Medulla oblongata (tissue), 1 donor: Measurements from ENCODE around the gene ANKH.

Source experiments
- DNase-seq: peaks from one replicate; pipeline ENCODE4 v3.0.0-alpha.2; 2015; ENCODE audit errors: extremely low spot score

Gene ANKH

GRCh38 chr5:14790911-14791310 lies 80.7 kb downstream of the ANKH start:
- no peak for DNase-seq

DNA sequence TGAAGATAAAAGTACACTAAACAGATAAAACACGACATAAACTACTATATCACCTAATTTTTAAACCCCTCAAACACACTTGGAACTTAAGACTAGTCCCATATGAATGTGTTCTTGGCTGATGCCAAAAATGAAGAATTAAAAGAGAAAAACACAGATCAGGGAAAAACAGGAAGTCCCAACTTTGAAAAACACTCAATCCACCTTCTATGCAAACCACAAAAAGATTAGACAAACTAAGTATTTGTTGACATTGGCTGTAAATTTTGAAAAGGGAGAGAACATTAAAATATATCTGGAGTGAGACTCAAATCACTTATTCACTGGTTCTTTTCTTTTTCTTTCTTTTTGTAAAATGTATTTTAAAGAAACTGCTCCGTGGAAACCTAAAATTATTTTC lies 81.4 kb downstream of the ANKH start:
- no peak for DNase-seq

GRCh38 chr5:14787801-14788579 lies 83.6 kb downstream of the ANKH start:
- DNase-seq = no peak

DNA sequence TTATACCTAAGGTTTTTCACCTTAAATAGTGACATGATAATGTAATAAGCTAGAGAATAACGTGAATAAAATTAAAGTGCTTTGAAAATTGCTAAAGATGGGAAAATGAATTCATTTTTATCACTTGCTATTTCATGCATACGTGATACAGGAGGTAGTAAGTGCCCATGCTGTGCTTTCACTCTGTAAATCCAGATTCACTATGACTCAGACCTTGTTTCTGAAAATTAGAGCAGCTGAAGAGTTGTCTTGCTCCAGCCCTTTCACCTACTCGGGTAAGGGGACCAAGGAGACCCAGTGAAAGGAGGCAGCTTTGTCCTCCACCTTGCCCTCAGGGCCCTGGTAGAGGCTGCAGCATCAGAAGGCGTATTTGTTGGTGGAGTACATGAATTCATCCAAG lies 87.9 kb downstream of the ANKH start:
- DNase-seq = no peak

- DNase-seq = no peak
Measured at GRCh38 chr5:14782591-14782990, 89.0 kb downstream of the ANKH start.

DNA sequence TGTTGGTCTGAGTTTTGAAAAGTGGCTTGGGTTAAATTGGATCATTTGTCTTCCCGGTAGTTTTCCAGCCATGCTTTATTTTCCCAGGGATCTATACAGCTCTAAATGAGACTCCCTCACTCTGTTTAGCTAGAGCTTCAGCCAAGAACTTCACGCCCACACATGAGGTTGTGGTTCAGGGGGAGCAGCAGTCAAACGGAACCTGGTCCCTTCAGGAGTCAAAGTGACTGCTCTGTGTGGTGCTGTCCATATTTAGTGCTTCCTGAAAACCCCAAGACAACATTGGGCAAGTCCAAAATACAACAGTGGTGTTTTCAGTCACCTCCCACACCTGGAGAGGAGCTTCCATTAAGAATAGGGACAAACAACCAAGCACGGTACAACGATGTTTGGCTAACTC lies 90.5 kb downstream of the ANKH start:
- DNase-seq = no peak

DNA sequence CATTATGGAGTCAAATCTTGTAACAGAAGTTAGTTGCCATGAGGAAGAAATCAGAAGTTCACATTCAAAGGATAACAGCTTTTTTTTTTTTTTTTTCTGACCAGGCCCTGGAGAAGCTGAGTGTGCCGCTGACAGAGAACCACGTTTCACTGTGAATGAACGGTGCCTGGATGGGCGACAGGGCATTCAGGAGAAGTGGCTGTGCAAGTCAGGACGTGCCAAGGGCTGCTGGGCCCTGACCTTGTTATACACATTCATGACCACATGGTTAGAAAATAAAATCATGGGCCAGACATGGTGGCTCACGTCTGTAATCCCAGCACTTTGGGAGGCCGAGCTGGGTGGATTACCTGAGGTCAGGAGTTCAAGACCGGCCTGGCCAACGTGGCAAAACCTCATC lies 91.6 kb downstream of the ANKH start:
- no peak for DNase-seq

GRCh38 chr5:14778792-14779070 lies 92.8 kb downstream of the ANKH start:
- DNase-seq = no peak

DNA sequence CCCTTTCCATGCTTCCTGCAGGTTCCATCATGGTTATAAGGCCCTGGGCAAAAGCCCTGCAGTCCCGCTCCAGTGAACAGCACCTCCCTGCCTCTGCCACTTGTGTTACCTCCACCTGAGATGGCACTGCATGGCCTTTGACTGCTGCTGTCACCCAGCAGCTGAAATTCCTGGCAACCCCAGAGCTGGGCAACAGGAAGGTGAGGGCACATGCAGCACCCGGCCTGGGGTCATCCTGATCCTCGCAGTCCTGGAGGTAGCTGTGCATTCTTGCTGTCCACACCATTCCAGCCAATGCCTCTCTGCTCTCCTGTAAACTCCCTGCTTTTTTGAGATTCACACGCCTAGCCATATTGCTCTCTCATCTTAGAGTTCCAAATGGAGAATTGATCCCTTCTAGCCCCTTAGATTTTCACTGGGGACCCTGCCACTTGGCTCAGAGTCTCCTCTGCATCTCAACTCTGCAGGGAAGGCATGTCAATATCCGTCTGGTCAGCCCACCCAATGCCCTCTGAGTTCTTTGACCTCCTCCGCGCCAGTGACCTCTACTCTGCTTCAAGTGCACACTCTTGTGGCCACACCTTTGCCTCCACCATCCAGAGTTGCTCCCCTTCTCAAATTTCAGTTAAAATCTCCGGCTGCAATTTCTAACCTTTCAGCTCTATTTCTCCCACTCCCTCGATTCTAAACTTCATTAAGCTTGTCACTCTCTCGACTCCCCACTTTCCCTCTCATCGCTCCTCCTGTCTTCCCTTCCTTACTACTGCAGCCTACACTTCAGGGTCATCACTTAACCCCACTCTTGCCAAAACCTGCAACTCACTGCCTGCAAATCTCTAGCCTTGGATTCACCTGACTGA lies 93.4 kb downstream of the ANKH start:
- no peak for DNase-seq

- no peak for DNase-seq
Measured at GRCh38 chr5:14777187-14777586, 94.4 kb downstream of the ANKH start.

- no peak for DNase-seq
Measured at GRCh38 chr5:14776602-14777001, 95.0 kb downstream of the ANKH start.

DNA sequence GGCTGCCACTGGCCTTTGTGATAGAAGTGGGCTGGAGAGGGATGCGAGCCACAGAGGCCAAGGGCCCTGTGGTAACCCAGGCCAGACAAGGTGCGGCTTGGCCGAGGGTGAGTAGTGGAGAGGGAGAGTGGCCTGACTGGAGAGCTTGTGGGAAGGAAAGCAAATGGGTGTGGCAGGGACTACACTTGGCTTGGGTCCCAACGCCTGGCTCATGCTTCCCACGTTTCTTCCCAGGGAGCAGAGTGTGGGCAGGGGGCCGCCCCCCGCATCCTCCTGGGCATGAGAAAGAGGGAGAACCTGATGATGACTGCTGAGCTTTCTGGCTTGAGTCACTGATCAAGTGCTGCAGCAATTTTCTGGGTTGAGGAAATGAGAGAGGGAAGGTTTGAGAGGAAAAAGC lies 95.7 kb downstream of the ANKH start:
- no peak for DNase-seq

GRCh38 chr5:14773588-14773987 lies 98.0 kb downstream of the ANKH start:
- no peak for DNase-seq

DNA sequence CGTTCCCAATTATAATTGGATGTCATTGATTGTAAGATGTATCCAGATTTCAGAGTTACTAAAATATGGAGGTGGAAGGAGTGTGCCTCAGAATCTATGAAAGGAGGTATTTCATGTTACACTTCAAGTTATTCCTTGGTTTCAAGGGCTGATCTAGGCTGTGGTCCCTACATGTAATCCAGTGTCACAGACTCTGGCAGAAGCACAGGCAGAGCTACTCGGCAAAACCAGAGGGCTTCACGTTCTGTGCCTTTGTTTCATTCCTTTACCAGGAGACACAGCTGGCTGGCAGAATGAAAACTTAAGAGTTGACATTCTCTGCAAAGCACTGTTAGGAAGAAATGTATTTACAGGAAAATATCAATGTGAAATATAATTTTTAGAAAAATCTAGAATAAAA lies 99.6 kb downstream of the ANKH start:
- no peak for DNase-seq

DNA sequence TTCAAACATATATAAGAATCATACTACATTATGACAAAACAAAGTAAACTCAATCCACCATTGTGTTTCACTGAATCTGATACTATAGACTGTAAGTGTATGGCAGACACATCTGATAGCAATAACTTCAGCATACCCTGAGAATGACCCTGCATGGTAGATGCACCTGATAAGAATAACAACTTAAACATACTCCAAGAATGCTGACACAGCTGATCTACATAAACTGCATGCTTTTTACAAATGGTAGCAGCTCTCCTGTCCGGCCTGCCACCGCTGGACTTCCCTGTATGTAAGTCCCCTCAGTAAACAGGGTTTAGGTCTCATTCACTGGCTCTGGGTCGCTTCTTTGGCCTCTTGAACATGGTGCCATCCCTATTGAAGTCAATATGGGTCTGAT lies 100.4 kb downstream of the ANKH start:
- DNase-seq = no peak

DNA sequence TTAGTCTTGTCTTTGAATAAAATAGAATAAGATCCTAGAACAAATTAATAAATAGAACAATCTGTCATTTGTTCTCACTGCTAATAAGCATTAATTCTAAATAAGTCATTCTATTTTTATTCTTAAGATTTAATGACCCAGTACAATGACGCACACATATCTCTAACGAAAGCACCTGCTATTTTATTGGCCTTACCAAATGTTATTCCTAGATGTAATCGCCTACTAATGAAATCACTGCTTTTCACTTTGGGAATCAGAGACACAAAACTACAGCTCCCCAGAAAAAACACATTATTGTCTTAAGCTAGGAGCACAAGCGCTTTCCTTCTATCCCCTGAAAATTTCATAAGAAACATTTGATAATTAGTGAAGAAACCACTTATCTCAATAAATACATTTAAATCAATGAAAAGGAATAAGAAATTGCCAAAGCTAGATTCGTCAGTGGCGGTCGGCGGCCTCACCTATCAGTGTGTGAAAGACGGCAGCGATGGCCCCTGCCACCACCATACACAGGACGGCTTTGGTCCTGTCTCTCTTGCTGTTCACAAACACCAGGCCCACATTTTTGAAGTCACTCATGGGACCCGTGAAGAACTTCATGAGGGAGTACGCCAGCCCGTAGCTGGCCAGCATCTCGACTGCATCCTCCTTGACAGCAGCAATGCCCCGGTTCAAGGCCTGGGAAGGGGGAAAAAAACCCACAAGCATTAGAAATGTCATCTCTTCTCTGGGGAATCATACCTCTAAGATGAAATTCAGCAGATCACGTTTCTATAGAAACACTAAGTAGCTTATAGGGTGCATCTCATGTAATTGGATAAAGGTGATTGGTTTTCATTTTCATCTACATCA lies 102.8 kb downstream of the ANKH start:
- DNase-seq = no peak

DNA sequence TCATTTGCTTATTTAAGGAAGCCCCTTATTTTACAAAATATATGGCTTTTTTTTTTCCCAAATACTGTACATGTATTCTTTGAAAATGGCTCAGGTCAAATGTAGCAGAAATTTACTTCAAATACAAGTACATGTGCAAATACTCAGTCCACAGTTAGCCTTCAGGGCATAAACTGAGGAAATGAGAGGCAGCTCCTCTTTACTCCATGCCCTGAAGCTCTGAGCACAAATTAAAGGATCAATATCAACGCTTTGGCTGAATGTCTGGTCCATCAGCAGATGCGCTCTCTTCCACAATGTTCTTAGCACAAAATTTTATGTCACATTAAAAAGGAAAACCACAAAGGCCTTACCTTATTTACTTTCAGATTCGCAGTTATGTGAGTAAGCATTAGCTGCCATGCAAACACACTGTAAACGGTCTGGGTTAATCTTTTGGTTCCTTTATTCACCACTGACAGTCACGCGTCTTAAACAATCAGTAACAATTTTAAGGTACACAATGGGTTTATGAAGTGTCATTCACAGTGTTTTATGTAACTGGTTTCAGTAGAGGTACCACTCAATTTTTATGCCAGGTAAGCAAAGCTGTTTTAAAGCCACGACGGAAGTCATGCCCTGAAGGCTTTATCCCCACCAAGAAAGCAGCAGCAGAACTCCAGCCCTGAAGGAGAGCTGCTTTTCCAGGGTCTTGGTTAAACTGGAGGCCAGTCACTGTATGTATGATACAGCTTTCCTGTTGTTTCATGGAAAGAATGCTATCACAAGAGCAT lies 103.7 kb downstream of the ANKH start:
- DNase-seq = no peak

DNA sequence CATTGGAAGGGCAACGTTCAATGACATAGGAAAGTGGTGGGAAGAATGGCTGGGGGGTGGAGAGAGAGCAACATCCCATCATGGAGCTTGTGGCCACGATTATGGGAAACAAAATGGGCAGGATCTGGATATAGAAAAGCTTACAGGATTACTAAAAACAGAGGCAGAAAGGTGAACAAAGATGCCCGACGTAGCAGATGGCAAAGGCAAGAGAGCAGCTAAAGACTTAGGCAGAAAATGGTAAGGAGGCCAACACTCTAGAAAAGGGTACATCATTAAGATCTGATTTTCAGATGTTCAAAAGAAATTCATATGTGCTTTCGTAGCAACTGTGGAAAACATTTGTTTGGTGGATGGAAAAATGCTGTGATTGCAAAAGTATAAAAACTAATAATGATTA lies 104.5 kb downstream of the ANKH start:
- DNase-seq = no peak

- DNase-seq = no peak
Measured at GRCh38 chr5:14766584-14766983, 105.0 kb downstream of the ANKH start.

- no peak for DNase-seq
Measured at GRCh38 chr5:14765587-14765986, 106.0 kb downstream of the ANKH start.

DNA sequence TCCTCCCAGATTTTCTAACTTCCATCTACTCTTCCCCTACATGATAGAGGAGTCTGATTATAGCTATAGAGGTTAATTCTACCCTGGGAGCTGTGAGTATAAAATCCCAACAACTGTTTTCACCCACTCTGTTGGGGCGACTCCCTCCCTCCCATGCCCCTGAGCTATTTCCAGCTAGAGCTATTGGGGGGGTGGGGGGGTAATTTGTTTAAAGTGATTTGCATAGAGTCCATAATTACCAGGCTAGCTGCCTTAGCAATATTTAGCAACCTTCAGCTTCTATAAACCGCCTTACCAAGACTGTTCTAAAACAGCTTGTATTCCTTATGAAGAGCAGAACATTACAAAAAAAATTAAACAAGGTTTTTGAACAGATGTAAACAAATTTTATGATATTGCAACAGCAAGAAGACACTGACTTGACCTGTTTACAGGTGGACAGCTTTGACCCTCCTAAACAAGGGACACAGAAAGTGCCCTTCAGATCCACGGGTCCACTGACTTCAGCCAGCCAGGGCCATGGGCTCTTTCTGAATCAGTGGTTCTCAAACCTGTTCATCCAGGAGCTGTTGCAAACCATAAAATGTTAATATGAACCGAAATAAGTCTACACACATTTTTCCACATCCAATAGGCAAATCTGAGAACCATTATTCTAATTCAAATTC lies 108.9 kb downstream of the ANKH start:
- no peak for DNase-seq
